Neutrophil (primary cell): ENCODE measurements around the gene LENG1.

ENCODE experiments used
- H3K27ac ChIP-seq: fragments of 200-600 bp; sonication (generic); 2 replicates; pipeline ENCODE4 v1.5.1; 2016; ENCODE audit warnings: mild to moderate bottlenecking, moderate library complexity
- H3K27me3 ChIP-seq: fragments of 200-600 bp; sonication (generic); 2 replicates; pipeline ENCODE4 v1.6.0; 2016; ENCODE audit warnings: mild to moderate bottlenecking
- H3K36me3 ChIP-seq: fragments of 200-600 bp; sonication (generic); 2 replicates; pipeline ENCODE4 v1.5.1; 2017
- H3K4me1 ChIP-seq, 2 experiments: fragments of 200-600 bp in 1 of 2; sonication (generic) in 1 of 2; 1 replicate in 1 of 2; 2 replicates in 1 of 2; pipeline versions ENCODE4 v1.5.1 to v1.6.1; 2013 to 2016; ENCODE audit warnings: low read depth in 1 of 2, low read length in 1 of 2, mild to moderate bottlenecking in 1 of 2, moderate library complexity in 1 of 2; ENCODE audit not compliant: control insufficient read depth in 1 of 2, insufficient read depth in 1 of 2
- H3K4me3 ChIP-seq, 2 experiments: fragments of 200-600 bp in 1 of 2; sonication (generic) in 1 of 2; 1 replicate in 1 of 2; 2 replicates in 1 of 2; pipeline ENCODE4 v1.5.1; 2013 to 2016; ENCODE audit warnings: low read depth in 1 of 2, low read length in 1 of 2, mild to moderate bottlenecking in 1 of 2, moderate library complexity in 1 of 2
- H3K9me3 ChIP-seq: fragments of 200-600 bp; sonication (generic); 2 replicates; pipeline ENCODE4 v1.5.1; 2016
- TF ChIP-seq, protein P1 (sequence below): fragments of 200-600 bp; sonication (generic); IDR thresholded peaks from 2 replicates; pipeline ENCODE4 v1.5.1; 2016; ENCODE audit warnings: antibody characterized with exemption

Gene LENG1

DNA sequence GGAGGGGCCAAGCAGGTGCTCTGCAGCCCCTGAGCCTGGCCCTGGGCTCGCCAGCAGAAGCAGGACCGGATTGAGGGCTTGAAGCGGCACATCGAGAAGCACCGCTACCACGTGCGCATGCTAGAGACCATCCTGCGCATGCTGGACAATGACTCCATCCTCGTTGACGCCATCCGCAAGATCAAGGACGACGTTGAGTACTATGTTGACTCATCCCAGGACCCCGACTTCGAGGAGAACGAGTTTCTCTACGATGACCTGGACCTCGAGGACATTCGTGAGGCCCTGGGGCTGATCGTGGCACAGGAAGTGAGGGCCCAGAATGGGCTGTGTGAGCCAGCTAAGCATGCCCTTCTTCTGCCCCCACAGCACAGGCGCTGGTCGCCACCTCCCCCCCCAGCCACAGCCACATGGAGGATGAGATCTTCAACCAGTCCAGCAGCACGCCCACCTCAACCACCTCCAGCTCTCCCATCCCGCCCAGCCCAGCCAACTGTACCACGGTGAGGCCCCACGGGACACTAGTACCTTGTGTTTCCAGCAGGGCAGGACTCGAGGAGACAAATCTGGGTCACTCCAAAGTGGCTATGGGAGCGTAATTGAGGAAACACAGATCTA lies 13.9 kb downstream of the LENG1 start:
- H3K36me3 ChIP-seq: peaks cover 84% of the 10 kb centered on the region
- H3K27me3 ChIP-seq: no peaks in the 10 kb centered on the region
- no peak overlapping the region for H3K4me3 ChIP-seq
- H3K9me3 ChIP-seq: no peaks in the 10 kb centered on the region
- H3K4me1 ChIP-seq: peaks cover 4 to 5% of the 10 kb centered on the region in 2 experiments
- TF ChIP-seq, protein P1, sequence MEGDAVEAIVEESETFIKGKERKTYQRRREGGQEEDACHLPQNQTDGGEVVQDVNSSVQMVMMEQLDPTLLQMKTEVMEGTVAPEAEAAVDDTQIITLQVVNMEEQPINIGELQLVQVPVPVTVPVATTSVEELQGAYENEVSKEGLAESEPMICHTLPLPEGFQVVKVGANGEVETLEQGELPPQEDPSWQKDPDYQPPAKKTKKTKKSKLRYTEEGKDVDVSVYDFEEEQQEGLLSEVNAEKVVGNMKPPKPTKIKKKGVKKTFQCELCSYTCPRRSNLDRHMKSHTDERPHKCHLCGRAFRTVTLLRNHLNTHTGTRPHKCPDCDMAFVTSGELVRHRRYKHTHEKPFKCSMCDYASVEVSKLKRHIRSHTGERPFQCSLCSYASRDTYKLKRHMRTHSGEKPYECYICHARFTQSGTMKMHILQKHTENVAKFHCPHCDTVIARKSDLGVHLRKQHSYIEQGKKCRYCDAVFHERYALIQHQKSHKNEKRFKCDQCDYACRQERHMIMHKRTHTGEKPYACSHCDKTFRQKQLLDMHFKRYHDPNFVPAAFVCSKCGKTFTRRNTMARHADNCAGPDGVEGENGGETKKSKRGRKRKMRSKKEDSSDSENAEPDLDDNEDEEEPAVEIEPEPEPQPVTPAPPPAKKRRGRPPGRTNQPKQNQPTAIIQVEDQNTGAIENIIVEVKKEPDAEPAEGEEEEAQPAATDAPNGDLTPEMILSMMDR: no peak
- no peak overlapping the region for H3K27ac ChIP-seq

GRCh38 chr19:54142166-54142780 lies 17.2 kb downstream of the LENG1 start:
- TF ChIP-seq, protein P1: no peak
- Histone ChIP-seq H3K9me3 (no peaks in the 10 kb centered on the region), H3K4me1 (peaks cover 20 to 24% of the 10 kb centered on the region in 2 experiments), H3K27me3 (no peaks in the 10 kb centered on the region), H3K27ac (no peak overlapping the region), H3K36me3 (peaks cover 50% of the 10 kb centered on the region), H3K4me3 (no peak overlapping the region)

- TF ChIP-seq, protein P1: no peak
- Histone ChIP-seq H3K27me3 (no peaks in the 10 kb centered on the region), H3K4me1 (peaks cover 25 to 29% of the 10 kb centered on the region in 2 experiments), H3K4me3 (no peak overlapping the region), H3K9me3 (no peaks in the 10 kb centered on the region), H3K27ac (no peak overlapping the region), H3K36me3 (peaks cover 41% of the 10 kb centered on the region)
These were observed 18.2 kb downstream of the LENG1 start for GRCh38 chr19:54141356-54141755.

DNA sequence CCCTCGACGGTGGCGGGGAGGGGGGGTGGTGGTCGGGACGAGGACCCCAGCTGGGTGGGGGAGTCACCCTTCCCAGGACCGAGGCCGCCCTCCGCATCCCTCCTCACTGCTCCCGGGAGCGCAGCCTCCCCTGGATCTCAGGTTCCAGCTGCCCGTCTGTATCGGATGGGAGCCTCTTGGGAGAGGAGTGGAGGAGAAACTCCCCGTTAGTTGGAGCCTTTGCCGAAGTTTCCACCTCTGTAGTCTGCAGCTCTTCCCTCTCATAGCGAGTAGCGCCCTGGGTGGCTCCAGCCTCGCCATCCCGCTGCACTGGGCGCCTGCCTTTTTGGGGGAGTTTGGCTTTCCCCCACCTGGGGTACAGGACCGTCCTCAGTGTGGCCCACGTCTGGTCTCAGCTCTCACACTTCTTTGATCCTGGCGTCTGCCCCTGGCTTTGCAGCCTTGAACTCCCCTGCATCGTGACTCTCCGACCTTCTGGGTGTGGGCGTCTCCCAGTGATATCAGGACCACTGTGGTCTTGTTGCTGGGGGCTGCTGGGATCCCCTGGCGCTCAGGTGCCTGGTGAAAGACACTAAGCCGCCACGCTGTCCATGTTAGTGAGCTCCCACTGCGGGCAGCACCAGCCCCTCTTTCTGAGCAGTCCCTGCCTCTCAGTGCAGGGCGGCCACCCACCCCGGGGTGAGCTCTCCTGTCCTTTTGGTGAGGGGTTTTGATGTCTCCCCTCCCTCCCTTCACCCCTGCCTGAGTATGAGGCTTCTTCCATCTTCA lies 20.8 kb downstream of the LENG1 start:
- Histone ChIP-seq H3K27ac (peak overlapping the region; percentile 91), H3K4me3 (peak overlapping the region; percentile 76 to 99), H3K27me3 (peaks cover 4% of the 10 kb centered on the region), H3K9me3 (no peaks in the 10 kb centered on the region), H3K4me1 (peaks cover 34 to 37% of the 10 kb centered on the region in 2 experiments), H3K36me3 (peaks cover 14% of the 10 kb centered on the region)
- TF ChIP-seq, protein P1: no peak

- Histone ChIP-seq H3K4me1 (peaks cover 34 to 37% of the 10 kb centered on the region in 2 experiments), H3K36me3 (peaks cover 10% of the 10 kb centered on the region), H3K27me3 (peaks cover 4% of the 10 kb centered on the region), H3K27ac (peak within 1 kb of the TSS; percentile 91), H3K9me3 (no peaks in the 10 kb centered on the region), H3K4me3 (peak within 1 kb of the TSS; percentile 76 to 99)
- TF ChIP-seq, protein P1: no peak
These were observed 21.6 kb downstream of the LENG1 start, which contains the start of gene CNOT3 for GRCh38 chr19:54137699-54138488. CNOT3 (plus strand) TSS chr19:54137762; CDS start chr19:54142979, 5,217 bp downstream.
